ENCODE results near the gene SND1. TPM values are rescaled to one million over a fixed set of nuclear protein-coding genes. Genes with fewer than 3 reads are reported as not detected.

Gene SND1
- total and polyA plus RNA-seq, 2 of the 4 experiments (the other 2 are of a cell fraction), result 154 to 294 TPM

DNA sequence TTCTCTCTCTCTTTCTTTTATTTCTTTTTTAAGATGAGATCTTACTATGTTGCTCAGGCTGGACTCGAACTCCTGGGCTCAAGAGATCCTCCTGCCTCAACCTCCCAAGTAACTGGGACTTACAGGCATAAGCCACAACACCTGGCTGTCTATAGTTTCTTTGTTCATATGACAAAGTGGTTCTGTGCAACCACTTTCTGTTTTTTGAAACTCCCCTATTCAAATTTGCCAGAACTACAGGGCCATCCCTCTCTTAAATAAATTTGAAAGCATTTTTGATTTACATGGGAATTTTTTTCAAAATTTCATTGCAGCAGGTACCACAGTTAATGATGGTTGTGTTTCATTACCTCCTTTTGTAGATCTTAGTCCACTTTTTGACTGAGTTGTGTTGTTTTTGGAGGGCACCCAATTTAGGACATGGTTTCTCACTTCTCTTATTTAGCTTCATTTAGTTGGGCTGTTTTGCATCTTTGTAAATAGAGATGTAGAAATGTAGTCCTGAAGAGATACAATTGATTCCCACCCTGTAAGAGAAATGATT lies 260.0 kb downstream of the SND1 start:
- H2AK9ac ChIP-seq (replicated peaks; ENCODE audit: low read depth, low read length, poor library complexity), result no peak overlapping the region
- in situ Hi-C loops (cut with MboI; ENCODE audit: low sequenced_read_pairs) (no loop called here), dilution Hi-C loops (cut with HindIII; ENCODE audit: low sequenced_read_pairs, unreplicated experiment) (no loop called here), intact Hi-C loops (cut with micrococcal nuclease) (no loop called here)
- BruUV-seq (replicated peaks), result no TSS peak
- peaks cover 56 to 76% of the 10 kb centered on the region in 2 experiments for H3K79me1 ChIP-seq (ENCODE audit: low read depth in 1 of 2, low read length in 2 of 2)
- H2AFZ ChIP-seq (replicated peaks; ENCODE audit: low read length, poor library complexity), result no peak overlapping the region
- no peaks in the 10 kb centered on the region for H3K27me3 ChIP-seq (ENCODE audit: control insufficient read depth, insufficient read depth, low read length)
- no peak overlapping the region for H3K4ac ChIP-seq (ENCODE audit: low read depth, low read length)
- no peak overlapping the region for H3K18ac ChIP-seq (ENCODE audit: low read depth, low read length)
- no peak overlapping the region for H2BK15ac ChIP-seq (ENCODE audit: low read depth, low read length)
- H4K8ac ChIP-seq (ENCODE audit: low read depth in 2 of 2, low read length in 2 of 2), result no peak overlapping the region
- no peak overlapping the region for H3K14ac ChIP-seq (replicated peaks; ENCODE audit: low read depth, low read length)
- H3K56ac ChIP-seq (ENCODE audit: extremely low read depth, insufficient read depth, low read length), result no peak overlapping the region
- TF ChIP-seq FOS (IDR thresholded peaks at IDR 0.05; ENCODE audit: low read depth, low read length), result no peak
- no peak for TF ChIP-seq MAZ (IDR thresholded peaks at IDR 0.05; ENCODE audit: borderline replicate concordance, low read depth, low read length)
- no peak for TF ChIP-seq CEBPB (IDR thresholded peaks at IDR 0.05; ENCODE audit: low read depth, low read length)
- TF ChIP-seq NFE2L2 (IDR thresholded peaks at IDR 0.05; ENCODE audit: low read depth, low read length), result no peak
- no peak for TF ChIP-seq RAD21 (IDR thresholded peaks at IDR 0.05; ENCODE audit: low read length)
- H4K20me1 ChIP-seq (ENCODE audit: insufficient read depth, low read length), result peaks cover 68% of the 10 kb centered on the region
- no peaks in the 10 kb centered on the region for H3K36me3 ChIP-seq (ENCODE audit: control insufficient read depth, insufficient read depth, low read length)
- H3K4me3 ChIP-seq (ENCODE audit: insufficient read depth, low read depth, low read length), result no peak overlapping the region
- no CpG with 5 or more reads among the region's 1 CpG for WGBS, 2 experiments (ENCODE audit: extremely low coverage in 2 of 2, insufficient read length in 1 of 2)
- POLR2A ChIA-PET (ENCODE audit: unreplicated experiment), result no interaction called here
- H3K9me3 ChIP-seq (ENCODE audit: control insufficient read depth, insufficient read depth, low read length), result no peaks in the 10 kb centered on the region
- ATAC-seq (ENCODE audit: low read depth) (no peak), DNase-seq (no peak)
- no peak overlapping the region for H2BK5ac ChIP-seq (ENCODE audit: low read depth, low read length, poor library complexity, severe bottlenecking)
- H3K9me1 ChIP-seq (ENCODE audit: insufficient read depth, low read length), result peaks cover 15% of the 10 kb centered on the region
- no peak overlapping the region for H2BK120ac ChIP-seq (ENCODE audit: low read depth, low read length)
- no peak overlapping the region for H4K5ac ChIP-seq (ENCODE audit: low read depth, low read length)
- H4K91ac ChIP-seq (ENCODE audit: insufficient read depth, low read depth, low read length), result no peak overlapping the region
- no peak overlapping the region for H2BK20ac ChIP-seq (ENCODE audit: low read depth, low read length)
- no peak overlapping the region for H3K4me2 ChIP-seq (ENCODE audit: low read depth, low read length)
- no peak overlapping the region for H3K9ac ChIP-seq (ENCODE audit: low read depth, low read length)
- H3K4me1 ChIP-seq (ENCODE audit: control insufficient read depth, insufficient read depth, low read length), result peaks cover 2% of the 10 kb centered on the region; the same call in 1 of the 2 replicates
- H2AK5ac ChIP-seq (ENCODE audit: low read depth, low read length), result no peak overlapping the region
- no peak overlapping the region for H3K23ac ChIP-seq (ENCODE audit: low read depth, low read length)
- CTCF ChIA-PET, result no interaction called here
- no peak overlapping the region for H3K27ac ChIP-seq (ENCODE audit: insufficient read depth, low read length)
